NCI-H524 treated with DMSO at 0.1 percent for 48 hours (cell line): ENCODE measurements around the gene MTERF2.
"Not testable (repeated sequence)": the region's sequence is repeated elsewhere in the genome, so short reads cannot be mapped to it uniquely, and the experiment has no call there.

Experiments used
- DNase-seq: peaks from one replicate; lab custom pipeline; 2025; lab: John Stamatoyannopoulos, UW

Gene MTERF2

GRCh38 chr12:106986625-106987389 is at the start of gene MTERF2:
MTERF2 (minus strand) TSS chr12:106987146; CDS start chr12:106978714, 8,432 bp downstream.
- peak; percentile 71 for DNase-seq

- no peak for DNase-seq
These were observed 48.8 kb upstream of the MTERF2 start for GRCh38 chr12:107035733-107036132.

GRCh38 chr12:107033758-107034739 is 47.1 kb upstream of the MTERF2 start:
- DNase-seq: no peak

- no peak for DNase-seq
These were observed 45.3 kb upstream of the MTERF2 start for GRCh38 chr12:107032266-107032665.

- no peak for DNase-seq
These were observed 44.1 kb upstream of the MTERF2 start for GRCh38 chr12:107031061-107031460.

- DNase-seq: no peak
These were observed 42.1 kb upstream of the MTERF2 start for GRCh38 chr12:107029081-107029480.

GRCh38 chr12:107027636-107028053 is 40.7 kb upstream of the MTERF2 start:
- DNase-seq: no peak

- DNase-seq: no peak
These were observed 40.1 kb upstream of the MTERF2 start for GRCh38 chr12:107026806-107027635.

GRCh38 chr12:107026356-107026755 is 39.4 kb upstream of the MTERF2 start:
- DNase-seq: peak; percentile 3

- no peak for DNase-seq
These were observed 38.7 kb upstream of the MTERF2 start for GRCh38 chr12:107025671-107026070.

- DNase-seq: no peak
These were observed 32.6 kb upstream of the MTERF2 start for GRCh38 chr12:107019546-107019945.

- DNase-seq: no peak
These were observed 30.1 kb upstream of the MTERF2 start for GRCh38 chr12:107017042-107017441.

- DNase-seq: no peak
These were observed 27.1 kb upstream of the MTERF2 start for GRCh38 chr12:107014055-107014454.

- no peak for DNase-seq
These were observed 25.9 kb upstream of the MTERF2 start for GRCh38 chr12:107012736-107013425.

- DNase-seq: no peak
These were observed 24.6 kb upstream of the MTERF2 start for GRCh38 chr12:107011519-107011918.

GRCh38 chr12:107007411-107007810 is 20.5 kb upstream of the MTERF2 start:
- DNase-seq: no peak

- not testable (repeated sequence) for DNase-seq
These were observed 15.7 kb upstream of the MTERF2 start for GRCh38 chr12:107002665-107003064.

GRCh38 chr12:106999446-106999845 is 12.5 kb upstream of the MTERF2 start:
- DNase-seq: no peak

- no peak for DNase-seq
These were observed 11.0 kb upstream of the MTERF2 start for GRCh38 chr12:106997916-106998315.

- DNase-seq: not testable (repeated sequence)
These were observed 9.2 kb upstream of the MTERF2 start for GRCh38 chr12:106996102-106996501.

GRCh38 chr12:106994579-106995220 is 7.8 kb upstream of the MTERF2 start:
- no peak for DNase-seq
